ENCODE data around the gene POLN. TPM values are rescaled to one million over a fixed set of nuclear protein-coding genes. Genes with fewer than 3 reads are reported as not detected.
"Not testable (repeated sequence)": the region's sequence is repeated elsewhere in the genome, so short reads cannot be mapped to it uniquely, and the experiment has no call there.

POLN gene
- total RNA-seq, 1 donor from 2014 or later = 7.6 TPM

- DNase-seq = no peak
Measured at GRCh38 chr4:2218436-2218835, 23.5 kb downstream of the POLN start.

- DNase-seq = no peak
Measured at GRCh38 chr4:2217726-2218125, 24.2 kb downstream of the POLN start.

DNA sequence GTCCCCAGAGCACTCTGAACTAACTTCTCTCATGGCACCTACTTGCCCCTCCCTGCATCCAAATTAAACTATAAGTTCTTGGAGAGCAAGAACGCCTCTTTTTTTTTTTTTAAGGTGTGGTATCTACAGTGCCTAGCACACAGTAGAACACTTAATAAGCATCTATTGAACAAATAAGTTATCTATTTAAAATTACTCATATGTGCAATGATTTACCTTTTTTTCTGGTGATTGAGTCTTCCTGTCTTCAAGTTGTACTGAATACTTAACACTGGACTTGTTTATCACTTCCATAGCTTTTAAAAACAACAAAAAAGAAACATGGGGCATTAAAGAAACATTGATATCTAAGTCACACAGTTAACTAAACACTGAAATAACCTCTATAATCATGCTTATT, 29.1 kb downstream of the POLN start:
- DNase-seq = no peak

GRCh38 chr4:2202789-2203188, 39.1 kb downstream of the POLN start:
- DNase-seq = not testable (repeated sequence)

DNA sequence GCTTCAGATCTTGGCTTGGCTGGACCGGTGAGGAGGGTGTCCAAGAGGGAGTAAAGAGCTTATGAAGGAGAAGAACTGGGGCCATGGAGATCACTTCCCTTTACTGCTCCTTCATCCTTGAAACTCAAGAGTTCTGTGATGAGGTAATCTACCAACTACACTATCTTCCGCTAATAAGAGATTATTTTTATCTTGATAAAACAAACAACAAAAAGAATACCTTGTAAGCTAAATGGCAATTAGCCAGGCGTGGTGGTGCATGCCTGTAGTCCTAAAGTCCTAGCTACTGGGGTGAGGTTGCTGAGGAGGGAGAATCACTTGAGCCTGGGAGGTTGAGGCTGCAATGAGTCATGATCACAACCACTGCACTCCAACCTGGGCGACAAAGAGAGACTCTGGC, 47.4 kb downstream of the POLN start:
- DNase-seq = no peak

- no peak for DNase-seq
Measured at GRCh38 chr4:2193326-2193725, 48.6 kb downstream of the POLN start.

DNA sequence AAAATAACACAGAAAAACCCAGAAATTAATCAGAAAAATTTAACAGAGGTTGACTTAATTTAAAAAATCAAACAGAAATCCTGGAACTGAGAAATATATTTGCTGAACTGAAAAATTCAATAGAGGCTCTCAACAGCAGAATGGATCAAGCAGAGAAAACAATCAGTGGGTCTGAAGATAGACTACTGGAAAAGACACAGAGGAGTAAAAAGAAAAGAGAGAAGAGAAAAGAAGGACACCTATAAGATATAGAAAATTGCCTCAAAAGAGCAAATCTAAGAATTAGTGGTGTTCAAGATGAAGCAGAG, 55.1 kb downstream of the POLN start:
- no peak for DNase-seq

- no peak for DNase-seq
Measured at GRCh38 chr4:2186133-2186864, 55.6 kb downstream of the POLN start.

- no peak for DNase-seq
Measured at GRCh38 chr4:2183394-2183793, 58.5 kb downstream of the POLN start.

GRCh38 chr4:2182994-2183393, 58.9 kb downstream of the POLN start:
- DNase-seq = no peak

- no peak for DNase-seq
Measured at GRCh38 chr4:2180410-2180809, 61.5 kb downstream of the POLN start.

DNA sequence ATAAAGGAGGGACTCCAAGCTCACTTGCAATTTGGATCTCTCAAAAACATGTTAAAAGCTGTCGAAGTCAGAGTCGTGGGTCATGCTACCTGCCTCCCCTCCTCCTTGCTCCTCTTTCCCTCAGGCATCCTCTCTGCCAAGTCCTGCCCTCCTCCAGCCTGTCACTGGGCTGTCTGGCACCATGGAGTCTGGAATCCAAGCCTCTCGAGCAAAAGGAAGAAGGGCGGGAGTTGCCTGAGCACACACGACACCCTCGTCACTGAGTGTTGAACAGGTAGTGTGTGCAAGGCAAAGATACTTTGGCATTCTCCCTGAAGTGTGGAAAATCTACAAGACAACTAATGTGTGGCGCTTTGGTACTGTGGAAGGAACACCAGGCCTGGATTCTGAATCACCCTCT, 62.2 kb downstream of the POLN start:
- DNase-seq = no peak

- DNase-seq = no peak
Measured at GRCh38 chr4:2178986-2179385, 62.9 kb downstream of the POLN start.

DNA sequence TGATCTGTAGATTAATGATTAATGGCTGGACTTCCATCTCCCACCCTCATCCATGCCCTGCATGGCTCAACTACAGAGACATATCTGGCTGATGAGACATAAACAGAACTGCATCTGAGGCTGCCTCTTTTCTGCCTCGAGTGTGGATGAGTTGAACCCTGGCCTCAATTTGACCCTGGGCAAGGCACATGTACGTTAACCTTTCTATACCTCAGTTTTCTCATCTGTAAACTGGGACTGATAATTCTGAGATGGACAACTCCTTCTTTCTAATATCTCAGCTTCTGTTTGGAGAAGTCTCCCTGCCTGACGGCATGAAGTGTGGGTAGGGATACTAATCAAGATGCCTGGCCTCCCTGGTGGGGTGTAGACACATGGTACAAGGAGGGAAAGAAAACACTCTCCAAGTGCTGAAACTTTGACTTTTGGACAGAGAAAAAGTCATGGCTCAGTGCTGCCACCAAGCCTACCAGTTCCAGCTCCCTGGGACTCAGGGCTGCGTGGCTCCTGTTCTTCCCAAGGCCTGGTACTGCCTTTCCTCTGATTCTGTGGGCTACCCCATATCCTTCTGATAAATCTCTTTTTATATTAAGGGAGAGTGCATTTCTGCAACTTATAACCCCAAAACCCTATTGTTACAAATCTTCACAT, 64.4 kb downstream of the POLN start:
- no peak for DNase-seq

- DNase-seq = no peak
Measured at GRCh38 chr4:2175990-2176698, 65.8 kb downstream of the POLN start.

- no peak for DNase-seq
Measured at GRCh38 chr4:2174061-2174460, 67.9 kb downstream of the POLN start.

- no peak for DNase-seq
Measured at GRCh38 chr4:2172627-2173231, 69.2 kb downstream of the POLN start.

DNA sequence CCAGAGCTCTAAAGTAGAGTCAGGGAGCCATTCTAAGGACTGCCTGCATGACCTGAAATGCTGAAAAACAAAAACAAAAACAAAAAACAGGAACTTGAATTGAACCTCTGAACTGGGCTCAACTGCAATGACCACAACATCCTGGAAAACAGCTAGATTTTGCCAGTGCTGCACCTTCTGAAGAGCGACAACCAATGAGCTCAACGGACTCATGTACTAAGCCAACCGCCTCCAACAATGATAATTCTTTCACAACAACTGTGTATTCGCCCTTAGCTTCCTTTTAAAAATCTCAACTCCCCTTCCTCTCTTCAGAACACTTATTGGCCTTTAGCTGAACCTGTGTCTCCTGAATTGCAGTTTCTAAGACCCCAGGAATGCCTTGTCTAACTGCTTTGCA, 69.8 kb downstream of the POLN start:
- no peak for DNase-seq

DNA sequence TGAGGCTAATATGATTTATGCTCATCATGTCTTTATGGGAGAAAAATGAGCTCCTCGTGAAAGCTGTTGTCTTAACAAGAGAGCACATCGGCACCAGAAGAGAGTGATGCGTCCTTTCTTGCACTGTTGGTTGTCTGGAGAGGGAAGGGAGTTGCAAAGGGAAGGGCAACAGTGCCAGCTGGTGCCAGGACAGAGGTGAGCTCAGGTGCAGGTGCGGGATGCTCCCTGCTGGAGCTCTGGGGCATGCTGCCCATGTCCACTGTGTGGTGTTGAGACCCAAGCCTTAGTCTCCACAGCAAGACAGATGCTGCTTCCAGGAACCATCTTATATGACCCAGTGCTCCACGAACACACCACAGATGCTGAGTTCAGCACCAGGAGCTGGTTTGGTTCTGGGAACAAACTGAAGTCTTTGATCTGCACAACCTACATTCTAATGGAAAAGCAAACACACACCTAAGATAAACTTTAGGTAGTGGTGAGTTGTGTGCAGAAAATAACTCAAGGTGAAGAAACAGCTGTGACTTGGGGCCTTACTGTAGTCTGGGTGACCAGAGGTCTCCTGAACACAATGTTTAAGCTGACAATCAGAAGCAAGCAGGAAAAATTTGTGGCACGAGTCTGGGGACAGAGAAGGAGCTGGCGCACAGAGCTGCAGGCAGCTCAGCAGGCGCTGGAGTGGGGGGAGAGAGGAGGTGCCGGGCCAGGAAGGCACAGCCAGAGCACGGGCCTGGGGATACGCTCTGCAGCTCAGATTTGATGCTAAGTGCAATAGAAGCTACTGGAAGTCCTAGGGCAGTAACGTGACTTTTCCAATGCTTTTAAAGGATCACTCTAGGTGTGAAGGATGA, 73.2 kb downstream of the POLN start:
- no peak for DNase-seq

GRCh38 chr4:2166253-2166652, 75.7 kb downstream of the POLN start:
- peak; percentile 40 for DNase-seq

DNA sequence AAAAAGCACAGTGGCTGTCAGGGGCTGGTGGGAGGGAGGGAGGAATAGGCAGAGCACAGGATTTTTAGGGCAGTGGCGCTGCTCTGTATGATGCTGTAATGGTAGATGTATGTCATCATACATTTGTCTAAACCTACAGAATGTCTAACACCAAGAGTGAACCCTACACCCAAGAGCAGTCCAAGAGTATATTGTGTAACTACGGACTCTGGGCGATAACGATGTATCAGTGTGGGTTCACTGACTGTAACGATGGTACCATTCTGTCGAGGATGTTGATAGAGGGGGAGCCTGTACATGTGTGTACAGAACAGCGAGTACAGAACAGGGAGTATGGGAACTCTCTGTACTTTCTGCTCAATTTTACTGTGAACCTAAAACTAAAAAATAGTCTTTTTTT, 76.5 kb downstream of the POLN start:
- DNase-seq = no peak

- no peak for DNase-seq
Measured at GRCh38 chr4:2163311-2163821, 78.6 kb downstream of the POLN start.

Data from tongue (tissue), 2 donors.